Stimulated activated naive CD8-positive, alpha-beta T cell treated with anti-CD3 and anti-CD28 coated beads, Interleukin-15, Interleukin-2, amounts not matched to agents 100 ng/mL and 50 ng/mL, for 24 hours (primary cell): ENCODE results near the gene DEGS2.
"Not testable (repeated sequence)": the region's sequence is repeated elsewhere in the genome, so short reads cannot be mapped to it uniquely, and the experiment has no call there.

Experiments
- H3K27ac Mint-ChIP-seq: one replicate; pipeline ENCODE4 v1.8.0; 2021; ENCODE audit warnings: mild to moderate bottlenecking, mixed read lengths
- H3K27me3 Mint-ChIP-seq: one replicate; pipeline ENCODE4 v1.8.0; 2021; ENCODE audit warnings: mixed read lengths
- H3K36me3 Mint-ChIP-seq: one replicate; pipeline ENCODE4 v1.8.0; 2021; ENCODE audit warnings: low read depth, mixed read lengths
- H3K4me1 Mint-ChIP-seq: one replicate; pipeline ENCODE4 v1.8.0; 2021; ENCODE audit warnings: low read depth, mixed read lengths
- H3K4me3 Mint-ChIP-seq: one replicate; pipeline ENCODE4 v1.8.0; 2021; ENCODE audit warnings: mild to moderate bottlenecking, mixed read lengths
- H3K9me3 Mint-ChIP-seq: one replicate; pipeline ENCODE4 v1.8.0; 2021; ENCODE audit warnings: mixed read lengths

Gene DEGS2

GRCh38 chr14:100159865-100160533 is 554 bp upstream of the DEGS2 start:
- H3K27me3 Mint-ChIP-seq, result peaks cover 17% of the 10 kb centered on the region
- H3K4me3 Mint-ChIP-seq, result peak overlapping the region; percentile 54
- H3K9me3 Mint-ChIP-seq, result peaks cover 4% of the 10 kb centered on the region
- H3K27ac Mint-ChIP-seq, result no peak overlapping the region
- H3K4me1 Mint-ChIP-seq, result peaks cover 3% of the 10 kb centered on the region
- H3K36me3 Mint-ChIP-seq, result no peaks in the 10 kb centered on the region

- peak overlapping the region; percentile 66 for H3K4me3 Mint-ChIP-seq
- peaks cover 17% of the 10 kb centered on the region for H3K27me3 Mint-ChIP-seq
Measured at GRCh38 chr14:100158566-100159093, 815 bp downstream of the DEGS2 start.

GRCh38 chr14:100157548-100158232 is 1.8 kb downstream of the DEGS2 start:
- H3K4me1 Mint-ChIP-seq, H3K27ac Mint-ChIP-seq, H3K4me3 Mint-ChIP-seq, H3K9me3 Mint-ChIP-seq, H3K36me3 Mint-ChIP-seq: not testable (repeated sequence)
- peaks cover 17% of the 10 kb centered on the region for H3K27me3 Mint-ChIP-seq

More at GRCh38 chr14:100158566-100159093, 815 bp downstream of the DEGS2 start:
- Mint-ChIP-seq H3K27ac (no peak overlapping the region), H3K9me3 (peaks cover 6% of the 10 kb centered on the region), H3K36me3 (no peaks in the 10 kb centered on the region), H3K4me1 (peaks cover 3% of the 10 kb centered on the region)

GRCh38 chr14:100156776-100157175 is 2.7 kb downstream of the DEGS2 start:
- Mint-ChIP-seq H3K27ac (no peak overlapping the region), H3K27me3 (peaks cover 17% of the 10 kb centered on the region), H3K9me3 (peaks cover 6% of the 10 kb centered on the region), H3K4me3 (no peak overlapping the region), H3K4me1 (peaks cover 3% of the 10 kb centered on the region), H3K36me3 (no peaks in the 10 kb centered on the region)

- peaks cover 17% of the 10 kb centered on the region for H3K27me3 Mint-ChIP-seq
- no peak overlapping the region for H3K4me3 Mint-ChIP-seq
- H3K27ac Mint-ChIP-seq, result no peak overlapping the region
- peaks cover 3% of the 10 kb centered on the region for H3K4me1 Mint-ChIP-seq
- H3K9me3 Mint-ChIP-seq, result peaks cover 6% of the 10 kb centered on the region
- no peaks in the 10 kb centered on the region for H3K36me3 Mint-ChIP-seq
Measured at GRCh38 chr14:100155756-100156616, 3.5 kb downstream of the DEGS2 start.

GRCh38 chr14:100155049-100155621 is 4.3 kb downstream of the DEGS2 start:
- H3K4me3 Mint-ChIP-seq, result no peak overlapping the region
- peaks cover 3% of the 10 kb centered on the region for H3K4me1 Mint-ChIP-seq
- no peak overlapping the region for H3K27ac Mint-ChIP-seq
- peaks cover 15% of the 10 kb centered on the region for H3K27me3 Mint-ChIP-seq
- peaks cover 6% of the 10 kb centered on the region for H3K9me3 Mint-ChIP-seq
- H3K36me3 Mint-ChIP-seq, result no peaks in the 10 kb centered on the region

- Mint-ChIP-seq H3K9me3 (peaks cover 6% of the 10 kb centered on the region), H3K36me3 (no peaks in the 10 kb centered on the region), H3K27ac (no peak overlapping the region), H3K4me1 (peaks cover under 1% of the 10 kb centered on the region), H3K27me3 (peaks cover 9% of the 10 kb centered on the region), H3K4me3 (no peak overlapping the region)
Measured at GRCh38 chr14:100153560-100153959, 5.9 kb downstream of the DEGS2 start.

GRCh38 chr14:100152091-100152490 is 7.4 kb downstream of the DEGS2 start:
- Mint-ChIP-seq H3K27me3 (no peaks in the 10 kb centered on the region), H3K4me1 (peaks cover 8% of the 10 kb centered on the region), H3K36me3 (no peaks in the 10 kb centered on the region), H3K9me3 (peaks cover 6% of the 10 kb centered on the region), H3K4me3 (no peak overlapping the region), H3K27ac (no peak overlapping the region)

- Mint-ChIP-seq H3K36me3 (no peaks in the 10 kb centered on the region), H3K27me3 (no peaks in the 10 kb centered on the region), H3K4me3 (no peak overlapping the region), H3K9me3 (peaks cover 6% of the 10 kb centered on the region), H3K27ac (no peak overlapping the region), H3K4me1 (peaks cover 9% of the 10 kb centered on the region)
Measured at GRCh38 chr14:100150932-100151587, 8.4 kb downstream of the DEGS2 start.

GRCh38 chr14:100149851-100150611 is 9.4 kb downstream of the DEGS2 start:
- H3K36me3 Mint-ChIP-seq, result no peaks in the 10 kb centered on the region
- peaks cover 9% of the 10 kb centered on the region for H3K4me1 Mint-ChIP-seq
- H3K9me3 Mint-ChIP-seq, result peaks cover 3% of the 10 kb centered on the region
- H3K27me3 Mint-ChIP-seq, result no peaks in the 10 kb centered on the region
- H3K4me3 Mint-ChIP-seq, result no peak overlapping the region
- no peak overlapping the region for H3K27ac Mint-ChIP-seq

- Mint-ChIP-seq H3K27me3 (no peaks in the 10 kb centered on the region), H3K36me3 (no peaks in the 10 kb centered on the region), H3K9me3 (no peaks in the 10 kb centered on the region), H3K27ac (no peak overlapping the region), H3K4me1 (peaks cover 9% of the 10 kb centered on the region), H3K4me3 (no peak overlapping the region)
Measured at GRCh38 chr14:100148837-100149731, 10.4 kb downstream of the DEGS2 start.

- H3K27me3 Mint-ChIP-seq, result no peaks in the 10 kb centered on the region
- peaks cover 9% of the 10 kb centered on the region for H3K4me1 Mint-ChIP-seq
- H3K4me3 Mint-ChIP-seq, result no peak overlapping the region
- no peaks in the 10 kb centered on the region for H3K9me3 Mint-ChIP-seq
- no peak overlapping the region for H3K27ac Mint-ChIP-seq
- H3K36me3 Mint-ChIP-seq, result no peaks in the 10 kb centered on the region
Measured at GRCh38 chr14:100147691-100148464, 11.6 kb downstream of the DEGS2 start.
